BE2C (cell line): Measurements from ENCODE around the gene CT45A1.
"Not testable (repeated sequence)": the region's sequence is repeated elsewhere in the genome, so short reads cannot be mapped to it uniquely, and the experiment has no call there.

Experiments
- DNase-seq: peaks from one replicate; pipeline ENCODE4 v3.0.0-alpha.2; 2020
- H3K27me3 ChIP-seq: fragments of 250-450 bp; sonication (Bioruptor Pico); 2 replicates; pipeline ENCODE4 v1.5.1; 2020; ENCODE audit warnings: mild to moderate bottlenecking
- H3K36me3 ChIP-seq: fragments of 250-450 bp; sonication (Bioruptor Pico); 2 replicates; pipeline ENCODE4 v1.5.1; 2020; ENCODE audit warnings: mild to moderate bottlenecking
- H3K4me1 ChIP-seq: fragments of 250-450 bp; sonication (Bioruptor Pico); 2 replicates; pipeline ENCODE4 v1.5.1; 2020
- H3K4me3 ChIP-seq: 2 replicates; pipeline ENCODE4 v1.5.1; 2011; ENCODE audit warnings: low read depth, low read length
- H3K9me3 ChIP-seq: fragments of 250-450 bp; sonication (Bioruptor Pico); 2 replicates; pipeline ENCODE4 v1.5.1; 2020
- TF ChIP-seq, protein P1 (sequence below): IDR thresholded peaks from 2 replicates; pipeline ENCODE4 v1.5.1; 2012; ENCODE audit warnings: mild to moderate bottlenecking, low read depth, low read length

Gene CT45A1

DNA sequence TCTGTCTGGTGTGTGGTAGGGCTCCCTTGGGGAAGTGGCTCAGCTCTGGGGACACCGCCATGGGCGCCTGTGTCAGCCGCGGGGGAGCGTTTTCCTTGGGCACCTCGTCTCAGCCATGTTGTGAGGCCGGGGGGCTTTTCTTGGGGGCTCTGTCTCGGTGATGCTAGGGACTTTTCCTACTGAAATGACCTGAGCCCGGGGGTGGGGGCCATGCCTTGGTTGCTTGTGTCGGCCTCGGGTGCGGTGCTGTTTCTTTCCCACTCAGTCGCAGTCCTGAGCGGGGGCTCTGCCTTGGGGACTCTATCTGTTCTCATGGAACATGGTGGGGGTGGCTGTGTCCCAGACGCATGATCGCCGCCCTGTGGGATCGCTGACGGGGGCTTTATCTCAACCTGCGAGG, 356 bp downstream of the CT45A1 start:
- TF ChIP-seq, protein P1, sequence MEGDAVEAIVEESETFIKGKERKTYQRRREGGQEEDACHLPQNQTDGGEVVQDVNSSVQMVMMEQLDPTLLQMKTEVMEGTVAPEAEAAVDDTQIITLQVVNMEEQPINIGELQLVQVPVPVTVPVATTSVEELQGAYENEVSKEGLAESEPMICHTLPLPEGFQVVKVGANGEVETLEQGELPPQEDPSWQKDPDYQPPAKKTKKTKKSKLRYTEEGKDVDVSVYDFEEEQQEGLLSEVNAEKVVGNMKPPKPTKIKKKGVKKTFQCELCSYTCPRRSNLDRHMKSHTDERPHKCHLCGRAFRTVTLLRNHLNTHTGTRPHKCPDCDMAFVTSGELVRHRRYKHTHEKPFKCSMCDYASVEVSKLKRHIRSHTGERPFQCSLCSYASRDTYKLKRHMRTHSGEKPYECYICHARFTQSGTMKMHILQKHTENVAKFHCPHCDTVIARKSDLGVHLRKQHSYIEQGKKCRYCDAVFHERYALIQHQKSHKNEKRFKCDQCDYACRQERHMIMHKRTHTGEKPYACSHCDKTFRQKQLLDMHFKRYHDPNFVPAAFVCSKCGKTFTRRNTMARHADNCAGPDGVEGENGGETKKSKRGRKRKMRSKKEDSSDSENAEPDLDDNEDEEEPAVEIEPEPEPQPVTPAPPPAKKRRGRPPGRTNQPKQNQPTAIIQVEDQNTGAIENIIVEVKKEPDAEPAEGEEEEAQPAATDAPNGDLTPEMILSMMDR: no peak
- Histone ChIP-seq H3K36me3 (no peaks in the 10 kb centered on the region), H3K4me1 (no peaks in the 10 kb centered on the region), H3K4me3 (no peak overlapping the region), H3K27me3 (no peaks in the 10 kb centered on the region), H3K9me3 (no peaks in the 10 kb centered on the region)
- DNase-seq: no peak

DNA sequence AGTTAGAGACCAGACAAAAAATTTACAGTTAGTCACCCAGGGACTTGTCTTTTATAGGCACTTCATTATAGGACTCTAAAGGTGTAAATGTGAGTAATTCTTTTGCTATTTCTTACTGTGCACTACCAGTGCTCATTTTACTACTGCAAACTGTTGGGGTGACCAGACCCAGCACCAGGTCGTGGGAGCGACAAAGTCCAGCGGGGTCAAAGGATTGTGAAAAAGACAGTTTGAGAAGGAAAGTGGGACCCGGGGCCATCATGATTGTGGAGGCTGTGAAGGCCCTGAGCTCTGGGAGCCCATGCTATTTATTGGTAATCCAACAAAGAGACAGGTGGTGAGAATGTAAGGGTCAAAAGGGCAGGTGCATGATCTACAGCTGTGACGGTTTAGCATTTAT, 21.2 kb downstream of the CT45A1 start:
- H3K27me3 ChIP-seq, H3K4me1 ChIP-seq, DNase-seq, H3K4me3 ChIP-seq, H3K36me3 ChIP-seq, H3K9me3 ChIP-seq: not testable (repeated sequence)

DNA sequence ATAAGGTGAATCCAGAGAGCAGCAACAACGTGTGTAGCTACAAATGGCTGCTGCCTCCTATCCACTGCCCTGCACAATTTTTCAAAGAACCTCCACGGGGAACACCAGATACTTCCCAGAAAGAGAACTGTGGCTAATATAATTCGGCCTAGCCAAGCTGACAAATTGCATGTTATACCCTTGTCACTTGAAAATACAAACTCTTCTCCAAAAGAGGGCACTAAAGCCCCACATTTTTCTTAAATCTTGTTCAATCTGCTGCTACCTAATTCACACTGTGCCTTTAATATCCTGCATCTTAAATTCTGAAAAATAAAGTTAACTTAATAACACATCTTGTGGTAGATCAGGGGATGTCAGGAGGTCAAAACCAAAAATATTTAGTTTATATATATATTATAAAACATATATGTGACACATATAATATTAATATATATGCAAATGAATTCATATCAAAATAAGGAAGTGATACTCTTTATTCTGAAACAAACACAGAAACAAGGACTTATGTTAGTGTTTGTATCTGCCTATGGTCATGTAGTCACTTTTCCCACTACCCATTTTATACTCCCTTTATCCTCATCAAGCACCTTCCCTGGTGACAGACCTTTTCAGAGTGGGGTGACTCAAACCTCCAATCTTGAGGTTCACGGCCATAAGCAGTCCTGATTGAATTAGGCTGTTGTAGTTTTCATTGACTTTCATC, 24.1 kb downstream of the CT45A1 start:
- TF ChIP-seq, protein P1: no peak
- H3K27me3 ChIP-seq: no peaks in the 10 kb centered on the region
- H3K4me3 ChIP-seq: no peak overlapping the region
- DNase-seq: no peak
- no peaks in the 10 kb centered on the region for H3K4me1 ChIP-seq
- no peaks in the 10 kb centered on the region for H3K9me3 ChIP-seq
- H3K36me3 ChIP-seq: no peaks in the 10 kb centered on the region

DNA sequence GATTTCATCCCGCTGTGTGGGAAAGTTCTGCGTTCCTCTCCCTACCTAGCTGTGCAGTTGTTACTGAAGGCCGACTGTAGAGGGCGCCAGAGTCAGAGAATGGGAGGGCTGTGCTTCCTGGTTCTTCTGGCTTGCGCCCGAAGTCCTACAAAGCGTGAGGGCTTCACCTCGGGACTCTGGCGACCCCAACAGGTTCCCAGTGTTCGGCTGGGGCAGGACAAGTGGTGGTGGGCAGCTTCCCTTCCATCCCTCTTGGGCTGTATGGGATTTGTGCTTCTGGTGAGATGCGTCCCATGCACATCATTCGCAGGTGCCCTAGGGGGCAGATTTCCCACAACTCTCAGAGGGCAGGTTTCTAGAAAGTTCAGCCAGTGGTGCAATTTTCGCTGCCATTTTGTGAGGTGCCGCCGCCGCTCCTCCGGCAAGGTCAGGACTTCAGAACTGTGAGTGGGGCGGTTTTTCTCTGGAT, 27.3 kb downstream of the CT45A1 start:
- Histone ChIP-seq H3K9me3 (no peaks in the 10 kb centered on the region), H3K27me3 (no peaks in the 10 kb centered on the region), H3K36me3 (no peaks in the 10 kb centered on the region), H3K4me3 (no peak overlapping the region), H3K4me1 (no peaks in the 10 kb centered on the region)
- DNase-seq: peak; percentile 55
- TF ChIP-seq, protein P1: peak; percentile 66

DNA sequence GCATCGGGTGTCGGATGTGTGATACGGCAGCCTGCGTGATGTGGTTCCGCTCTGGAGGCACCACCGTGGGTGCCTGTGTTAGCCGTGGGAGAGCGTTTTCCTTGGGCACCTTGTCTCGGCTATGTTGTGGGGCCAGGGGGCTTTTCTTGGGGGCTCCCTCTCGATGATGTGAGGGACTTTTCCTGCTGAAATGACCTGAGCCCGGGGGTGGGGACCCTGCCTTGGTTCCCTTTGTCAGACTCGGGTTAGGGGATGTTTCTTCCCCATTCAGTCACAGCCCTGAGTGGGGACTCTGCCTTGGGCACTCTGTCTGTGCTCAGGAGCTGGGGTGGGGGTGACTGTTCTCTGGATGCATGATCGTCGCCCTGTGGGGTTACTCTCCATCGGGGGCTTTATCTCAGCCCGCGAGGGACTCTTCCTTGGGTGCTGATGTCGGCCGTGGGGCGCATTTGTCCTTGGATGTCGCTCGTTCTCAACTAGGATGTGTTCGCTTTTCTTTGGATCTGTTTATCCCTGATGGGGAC, 27.8 kb downstream of the CT45A1 start:
- H3K9me3 ChIP-seq: no peaks in the 10 kb centered on the region
- DNase-seq: no peak
- H3K27me3 ChIP-seq: no peaks in the 10 kb centered on the region
- H3K4me1 ChIP-seq: no peaks in the 10 kb centered on the region
- H3K36me3 ChIP-seq: no peaks in the 10 kb centered on the region
- TF ChIP-seq, protein P1: no peak
- no peak overlapping the region for H3K4me3 ChIP-seq

DNA sequence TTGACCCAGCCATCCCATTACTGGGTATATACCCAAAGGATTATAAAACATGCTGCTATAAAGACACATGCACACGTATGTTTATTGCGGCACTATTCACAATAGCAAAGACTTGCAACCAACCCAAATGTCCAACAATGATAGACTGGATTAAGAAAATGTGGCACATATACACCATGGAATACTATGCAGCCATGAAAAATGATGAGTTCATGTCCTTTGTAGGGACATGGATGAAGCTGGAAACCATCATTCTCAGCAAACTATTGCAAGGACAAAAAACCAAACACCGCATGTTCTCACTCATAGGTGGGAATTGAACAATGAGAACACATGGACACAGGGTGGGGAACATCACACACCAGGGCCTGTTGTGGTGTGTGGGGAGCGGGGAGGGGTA, 31.3 kb downstream of the CT45A1 start:
- H3K36me3 ChIP-seq, H3K27me3 ChIP-seq, DNase-seq, H3K4me3 ChIP-seq, H3K4me1 ChIP-seq, H3K9me3 ChIP-seq: not testable (repeated sequence)

DNA sequence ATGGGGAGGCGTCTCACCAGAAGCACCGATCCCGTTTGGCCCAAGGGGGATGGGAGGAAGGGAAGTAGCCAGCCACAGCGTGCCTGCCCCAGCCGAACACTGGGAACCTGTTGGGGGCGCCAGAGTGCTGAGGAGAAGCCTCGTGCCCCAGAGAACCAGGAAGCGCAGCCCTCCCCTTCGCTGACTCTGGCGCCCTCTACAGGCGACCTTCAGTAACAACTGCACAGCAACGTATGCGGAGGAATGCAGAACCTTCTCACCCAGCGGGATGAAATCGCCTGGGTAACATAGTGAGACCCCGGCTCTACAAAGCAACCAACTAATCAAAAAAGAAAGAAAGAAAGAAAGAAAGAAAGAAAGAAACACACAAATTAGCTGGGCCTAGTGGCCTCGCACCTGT, 54.7 kb downstream of the CT45A1 start, which contains the start of gene CT45A3:
Gene CT45A3 (minus strand): TSS at position 101 of the 400 bp plus-strand sequence. CDS start 3,747 bp downstream, outside the sequence.
- H3K27me3 ChIP-seq, H3K4me3 ChIP-seq, H3K4me1 ChIP-seq, DNase-seq, H3K36me3 ChIP-seq, H3K9me3 ChIP-seq: not testable (repeated sequence)
